ENCODE results near the gene FGD6.

- TF ChIP-seq CTCF (IDR thresholded peaks at IDR 0.05; ENCODE audit: low read length) (no peak), EZH2 (IDR thresholded peaks at IDR 0.05; ENCODE audit: borderline replicate concordance, low read length) (no peak)
These were observed 31.5 kb upstream of the FGD6 start for GRCh38 chr12:95248604-95249360.
